ENCODE results near the gene AFM.

DNA sequence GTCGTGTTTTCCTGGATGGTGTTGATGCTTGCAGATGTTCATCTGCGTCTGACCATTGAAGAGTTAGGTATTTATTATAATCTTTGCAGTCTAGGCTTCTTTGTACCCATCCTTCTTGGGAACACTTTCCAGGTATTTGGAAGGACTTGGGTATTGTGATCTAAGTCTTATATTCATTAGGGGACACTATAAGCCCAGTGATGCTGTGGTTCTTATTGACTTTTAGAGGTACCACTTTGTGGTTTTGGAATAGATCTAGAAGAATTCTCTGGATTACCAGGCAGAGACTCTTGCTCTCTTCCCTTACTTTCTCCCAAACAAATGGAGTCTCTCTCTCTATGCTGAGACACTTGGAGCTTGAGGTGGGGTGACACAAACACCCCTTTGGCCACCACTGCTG lies 41.6 kb downstream of the AFM start:
- TF ChIP-seq, protein P1, sequence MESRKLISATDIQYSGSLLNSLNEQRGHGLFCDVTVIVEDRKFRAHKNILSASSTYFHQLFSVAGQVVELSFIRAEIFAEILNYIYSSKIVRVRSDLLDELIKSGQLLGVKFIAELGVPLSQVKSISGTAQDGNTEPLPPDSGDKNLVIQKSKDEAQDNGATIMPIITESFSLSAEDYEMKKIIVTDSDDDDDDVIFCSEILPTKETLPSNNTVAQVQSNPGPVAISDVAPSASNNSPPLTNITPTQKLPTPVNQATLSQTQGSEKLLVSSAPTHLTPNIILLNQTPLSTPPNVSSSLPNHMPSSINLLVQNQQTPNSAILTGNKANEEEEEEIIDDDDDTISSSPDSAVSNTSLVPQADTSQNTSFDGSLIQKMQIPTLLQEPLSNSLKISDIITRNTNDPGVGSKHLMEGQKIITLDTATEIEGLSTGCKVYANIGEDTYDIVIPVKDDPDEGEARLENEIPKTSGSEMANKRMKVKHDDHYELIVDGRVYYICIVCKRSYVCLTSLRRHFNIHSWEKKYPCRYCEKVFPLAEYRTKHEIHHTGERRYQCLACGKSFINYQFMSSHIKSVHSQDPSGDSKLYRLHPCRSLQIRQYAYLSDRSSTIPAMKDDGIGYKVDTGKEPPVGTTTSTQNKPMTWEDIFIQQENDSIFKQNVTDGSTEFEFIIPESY (IDR thresholded peaks at IDR 0.05; ENCODE audit: extremely low read depth, insufficient replicate concordance, low read length): no peak
- TF ChIP-seq, protein P2, sequence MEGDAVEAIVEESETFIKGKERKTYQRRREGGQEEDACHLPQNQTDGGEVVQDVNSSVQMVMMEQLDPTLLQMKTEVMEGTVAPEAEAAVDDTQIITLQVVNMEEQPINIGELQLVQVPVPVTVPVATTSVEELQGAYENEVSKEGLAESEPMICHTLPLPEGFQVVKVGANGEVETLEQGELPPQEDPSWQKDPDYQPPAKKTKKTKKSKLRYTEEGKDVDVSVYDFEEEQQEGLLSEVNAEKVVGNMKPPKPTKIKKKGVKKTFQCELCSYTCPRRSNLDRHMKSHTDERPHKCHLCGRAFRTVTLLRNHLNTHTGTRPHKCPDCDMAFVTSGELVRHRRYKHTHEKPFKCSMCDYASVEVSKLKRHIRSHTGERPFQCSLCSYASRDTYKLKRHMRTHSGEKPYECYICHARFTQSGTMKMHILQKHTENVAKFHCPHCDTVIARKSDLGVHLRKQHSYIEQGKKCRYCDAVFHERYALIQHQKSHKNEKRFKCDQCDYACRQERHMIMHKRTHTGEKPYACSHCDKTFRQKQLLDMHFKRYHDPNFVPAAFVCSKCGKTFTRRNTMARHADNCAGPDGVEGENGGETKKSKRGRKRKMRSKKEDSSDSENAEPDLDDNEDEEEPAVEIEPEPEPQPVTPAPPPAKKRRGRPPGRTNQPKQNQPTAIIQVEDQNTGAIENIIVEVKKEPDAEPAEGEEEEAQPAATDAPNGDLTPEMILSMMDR (IDR thresholded peaks at IDR 0.05 in 2 of 3, conservative IDR thresholded peaks at IDR 0.05 in 1 of 3; ENCODE audit: borderline replicate concordance in 1 of 3, insufficient read depth in 1 of 3, low read depth in 2 of 3, low read length in 2 of 3): no peak
- TF ChIP-seq POLR2A (IDR thresholded peaks at IDR 0.05; ENCODE audit: borderline replicate concordance, extremely low read depth, insufficient read depth, insufficient read length) (no peak), YY1 (IDR thresholded peaks at IDR 0.05; ENCODE audit: extremely low read depth, insufficient replicate concordance, low read depth, low read length) (no peak), SIN3A (IDR thresholded peaks at IDR 0.05; ENCODE audit: low read depth) (no peak), FOSL1 (IDR thresholded peaks at IDR 0.05; ENCODE audit: low read depth) (no peak), EGR1 (IDR thresholded peaks at IDR 0.05; ENCODE audit: low read depth) (no peak)
- TF ChIP-seq, protein P3, sequence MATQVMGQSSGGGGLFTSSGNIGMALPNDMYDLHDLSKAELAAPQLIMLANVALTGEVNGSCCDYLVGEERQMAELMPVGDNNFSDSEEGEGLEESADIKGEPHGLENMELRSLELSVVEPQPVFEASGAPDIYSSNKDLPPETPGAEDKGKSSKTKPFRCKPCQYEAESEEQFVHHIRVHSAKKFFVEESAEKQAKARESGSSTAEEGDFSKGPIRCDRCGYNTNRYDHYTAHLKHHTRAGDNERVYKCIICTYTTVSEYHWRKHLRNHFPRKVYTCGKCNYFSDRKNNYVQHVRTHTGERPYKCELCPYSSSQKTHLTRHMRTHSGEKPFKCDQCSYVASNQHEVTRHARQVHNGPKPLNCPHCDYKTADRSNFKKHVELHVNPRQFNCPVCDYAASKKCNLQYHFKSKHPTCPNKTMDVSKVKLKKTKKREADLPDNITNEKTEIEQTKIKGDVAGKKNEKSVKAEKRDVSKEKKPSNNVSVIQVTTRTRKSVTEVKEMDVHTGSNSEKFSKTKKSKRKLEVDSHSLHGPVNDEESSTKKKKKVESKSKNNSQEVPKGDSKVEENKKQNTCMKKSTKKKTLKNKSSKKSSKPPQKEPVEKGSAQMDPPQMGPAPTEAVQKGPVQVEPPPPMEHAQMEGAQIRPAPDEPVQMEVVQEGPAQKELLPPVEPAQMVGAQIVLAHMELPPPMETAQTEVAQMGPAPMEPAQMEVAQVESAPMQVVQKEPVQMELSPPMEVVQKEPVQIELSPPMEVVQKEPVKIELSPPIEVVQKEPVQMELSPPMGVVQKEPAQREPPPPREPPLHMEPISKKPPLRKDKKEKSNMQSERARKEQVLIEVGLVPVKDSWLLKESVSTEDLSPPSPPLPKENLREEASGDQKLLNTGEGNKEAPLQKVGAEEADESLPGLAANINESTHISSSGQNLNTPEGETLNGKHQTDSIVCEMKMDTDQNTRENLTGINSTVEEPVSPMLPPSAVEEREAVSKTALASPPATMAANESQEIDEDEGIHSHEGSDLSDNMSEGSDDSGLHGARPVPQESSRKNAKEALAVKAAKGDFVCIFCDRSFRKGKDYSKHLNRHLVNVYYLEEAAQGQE (IDR thresholded peaks at IDR 0.05; ENCODE audit: low read depth): no peak
- TF ChIP-seq, protein P4, sequence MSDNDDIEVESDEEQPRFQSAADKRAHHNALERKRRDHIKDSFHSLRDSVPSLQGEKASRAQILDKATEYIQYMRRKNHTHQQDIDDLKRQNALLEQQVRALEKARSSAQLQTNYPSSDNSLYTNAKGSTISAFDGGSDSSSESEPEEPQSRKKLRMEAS (IDR thresholded peaks at IDR 0.05): no peak

All from HCT116 (cell line).